Hepatocyte (in vitro differentiated cells): ENCODE results near the gene BRAP.

ENCODE experiments used
- EZH2 ChIP-seq: fragments of 200-600 bp; sonication (generic); IDR thresholded peaks from 2 replicates; pipeline ENCODE4 v1.6.1; 2016; ENCODE audit warnings: antibody characterized with exemption, mild to moderate bottlenecking, borderline replicate concordance
- TF ChIP-seq, protein P1 (sequence below): fragments of 200-600 bp; sonication (generic); IDR thresholded peaks from 2 replicates; pipeline ENCODE4 v1.5.1; 2016; ENCODE audit warnings: antibody characterized with exemption, mild to moderate bottlenecking; ENCODE audit not compliant: poor library complexity

DNA sequence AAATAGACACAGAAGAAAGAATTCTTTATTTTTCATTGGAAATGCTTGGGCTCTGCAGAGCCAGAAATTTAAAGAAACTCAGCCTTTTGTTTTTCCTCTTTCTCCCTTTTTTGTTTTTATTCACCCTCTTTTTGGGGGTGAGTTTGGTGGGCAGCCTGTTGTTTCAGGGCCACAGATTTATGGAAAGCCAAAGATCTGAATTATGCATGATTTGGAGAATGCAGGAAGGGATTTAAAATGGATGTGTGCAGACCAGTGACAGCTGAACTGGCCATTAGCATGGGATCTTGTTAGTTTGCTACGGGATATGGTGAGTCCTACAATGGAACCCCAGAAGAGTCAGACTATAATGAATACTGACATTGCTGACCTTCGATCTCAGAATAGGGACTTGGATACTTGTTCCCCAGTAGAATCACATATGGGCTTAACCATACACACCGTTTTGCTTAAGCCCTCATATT lies 79.0 kb downstream of the BRAP start:
- TF ChIP-seq, protein P1, sequence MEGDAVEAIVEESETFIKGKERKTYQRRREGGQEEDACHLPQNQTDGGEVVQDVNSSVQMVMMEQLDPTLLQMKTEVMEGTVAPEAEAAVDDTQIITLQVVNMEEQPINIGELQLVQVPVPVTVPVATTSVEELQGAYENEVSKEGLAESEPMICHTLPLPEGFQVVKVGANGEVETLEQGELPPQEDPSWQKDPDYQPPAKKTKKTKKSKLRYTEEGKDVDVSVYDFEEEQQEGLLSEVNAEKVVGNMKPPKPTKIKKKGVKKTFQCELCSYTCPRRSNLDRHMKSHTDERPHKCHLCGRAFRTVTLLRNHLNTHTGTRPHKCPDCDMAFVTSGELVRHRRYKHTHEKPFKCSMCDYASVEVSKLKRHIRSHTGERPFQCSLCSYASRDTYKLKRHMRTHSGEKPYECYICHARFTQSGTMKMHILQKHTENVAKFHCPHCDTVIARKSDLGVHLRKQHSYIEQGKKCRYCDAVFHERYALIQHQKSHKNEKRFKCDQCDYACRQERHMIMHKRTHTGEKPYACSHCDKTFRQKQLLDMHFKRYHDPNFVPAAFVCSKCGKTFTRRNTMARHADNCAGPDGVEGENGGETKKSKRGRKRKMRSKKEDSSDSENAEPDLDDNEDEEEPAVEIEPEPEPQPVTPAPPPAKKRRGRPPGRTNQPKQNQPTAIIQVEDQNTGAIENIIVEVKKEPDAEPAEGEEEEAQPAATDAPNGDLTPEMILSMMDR = no peak
- no peak for TF ChIP-seq EZH2
